Stimulated activated CD8-positive, alpha-beta memory T cell treated with anti-CD3 and anti-CD28 coated beads, Interleukin-7, amount 100 ng/mL, for 48 hours (primary cell): ENCODE data around the gene HDAC4.

Source experiments
- DNase-seq, 2 donors: peaks; one replicate each; pipeline ENCODE4 v3.0.0-alpha.2; 2020; ENCODE audit warnings: low read depth in 1 of 2; ENCODE audit errors: extremely low read depth in 1 of 2

The HDAC4 gene

GRCh38 chr2:239194731-239195317, 206.0 kb downstream of the HDAC4 start:
- DNase-seq: no peak

- DNase-seq: no peak
Measured at GRCh38 chr2:239193925-239194677, 206.7 kb downstream of the HDAC4 start.

GRCh38 chr2:239193401-239193811, 207.4 kb downstream of the HDAC4 start:
- no peak for DNase-seq

GRCh38 chr2:239192975-239193374, 207.8 kb downstream of the HDAC4 start:
- DNase-seq: no peak

- DNase-seq: no peak
Measured at GRCh38 chr2:239192456-239192855, 208.4 kb downstream of the HDAC4 start.

- no peak for DNase-seq
Measured at GRCh38 chr2:239190921-239191885, 209.6 kb downstream of the HDAC4 start.

- no peak for DNase-seq
Measured at GRCh38 chr2:239190361-239190760, 210.5 kb downstream of the HDAC4 start.

- no peak for DNase-seq
Measured at GRCh38 chr2:239189711-239190131, 211.1 kb downstream of the HDAC4 start.

GRCh38 chr2:239188536-239188935, 212.3 kb downstream of the HDAC4 start:
- DNase-seq: no peak

GRCh38 chr2:239187464-239188253, 213.2 kb downstream of the HDAC4 start:
- DNase-seq: no peak

- no peak for DNase-seq
Measured at GRCh38 chr2:239186516-239187357, 214.1 kb downstream of the HDAC4 start.

GRCh38 chr2:239184968-239185903, 215.6 kb downstream of the HDAC4 start:
- DNase-seq: no peak

- DNase-seq: no peak
Measured at GRCh38 chr2:239184179-239184578, 216.6 kb downstream of the HDAC4 start.

GRCh38 chr2:239182981-239183791, 217.6 kb downstream of the HDAC4 start:
- no peak for DNase-seq

- no peak for DNase-seq
Measured at GRCh38 chr2:239181903-239182581, 218.8 kb downstream of the HDAC4 start.

- DNase-seq: no peak
Measured at GRCh38 chr2:239181074-239181902, 219.5 kb downstream of the HDAC4 start.
